ENCODE measurements around the gene TOMM70. TPM values are rescaled to one million over a fixed set of nuclear protein-coding genes. Genes with fewer than 3 reads are reported as not detected.

The TOMM70 gene
- total RNA-seq, 2 experiments from 2014 or later: 36.6 to 39.2 TPM

- POLR2A ChIA-PET: no interaction called here
- H3K4me3 Mint-ChIP-seq: no peak overlapping the region
- H3K9me3 Mint-ChIP-seq: no peaks in the 10 kb centered on the region
- no peaks in the 10 kb centered on the region for H3K27me3 Mint-ChIP-seq
- H3K36me3 Mint-ChIP-seq: peaks cover 7% of the 10 kb centered on the region
- ATAC-seq (ENCODE audit: low read depth): no peak
- H3K4me1 Mint-ChIP-seq: peaks cover 13% of the 10 kb centered on the region
- H3K27ac Mint-ChIP-seq: no peak overlapping the region
- DNase-seq: no peak
Observed at GRCh38 chr3:100319951-100320350, 80.9 kb downstream of the TOMM70 start.

- Mint-ChIP-seq H3K36me3 (peaks cover 6% of the 10 kb centered on the region), H3K4me3 (peak overlapping the region; percentile 76), H3K4me1 (peaks cover 13% of the 10 kb centered on the region), H3K27me3 (no peaks in the 10 kb centered on the region), H3K27ac (peak overlapping the region; percentile 93), H3K9me3 (no peaks in the 10 kb centered on the region)
- DNase-seq (no peak), ATAC-seq (ENCODE audit: low read depth) (peak; percentile 62)
- POLR2A ChIA-PET: interaction anchor here (1.6 kb wide), 1 partner anchor 83 kb away, joined by 6 read pairs; the partner anchor contains the start of gene LNP1
Observed at GRCh38 chr3:100317912-100318311, 83.0 kb downstream of the TOMM70 start.

- Mint-ChIP-seq H3K9me3 (no peaks in the 10 kb centered on the region), H3K27ac (peak overlapping the region; percentile 69), H3K36me3 (peaks cover 6% of the 10 kb centered on the region), H3K4me1 (peaks cover 13% of the 10 kb centered on the region), H3K27me3 (no peaks in the 10 kb centered on the region), H3K4me3 (peak overlapping the region; percentile 53)
- POLR2A ChIA-PET: interaction anchor here (1.1 kb wide), 1 partner anchor 84 kb away, joined by 5 read pairs; the partner anchor contains the start of genes LNP1 and TOMM70
- ATAC-seq (ENCODE audit: low read depth) (peak; percentile 78), DNase-seq (peak; percentile 40)
Observed at GRCh38 chr3:100316641-100317069, 84.2 kb downstream of the TOMM70 start.

Other genes starting within 250 kb of the TOMM70 start
- gene TBC1D23, start 140.1 kb downstream of the TOMM70 start, total RNA-seq: 10 to 100 TPM; 34.1 to 35.3 TPM
- gene NIT2, start 66.3 kb downstream of the TOMM70 start, total RNA-seq: 10 to 100 TPM; 42.8 to 43.5 TPM
- gene LNP1, start 450 bp upstream of the TOMM70 start, total RNA-seq: 1 to 10 TPM; 1.1 to 1.8 TPM
- gene TMEM45A, start 91.5 kb upstream of the TOMM70 start, total RNA-seq: under 1 TPM; 0.20 to 0.78 TPM
- not detected for gene ADGRG7, start 208.5 kb upstream of the TOMM70 start, total RNA-seq